ENCODE results near the gene CFAP251.

CFAP251 gene

GRCh38 chr12:121905746-121906145 is 12.6 kb upstream of the CFAP251 start:
- Histone ChIP-seq H3K9me3 (ENCODE audit: control insufficient read depth, low read length) (no peaks in the 10 kb centered on the region), H3K4me1 (ENCODE audit: control insufficient read depth, insufficient read depth, low read length) (no peaks in the 10 kb centered on the region), H3K27ac (ENCODE audit: insufficient read depth, low read depth, low read length, poor library complexity, severe bottlenecking) (no peak overlapping the region), H3K36me3 (ENCODE audit: control insufficient read depth, insufficient read depth, low read length) (peaks cover 25% of the 10 kb centered on the region), H3K27me3 (ENCODE audit: control insufficient read depth, insufficient read depth, low read length, poor library complexity, severe bottlenecking) (no peaks in the 10 kb centered on the region), H3K4me3 (ENCODE audit: insufficient read depth, low read depth, low read length) (no peak overlapping the region)
- 92 to 93% methylated on average over 4 of the region's 4 CpGs for WGBS, 2 experiments

- Histone ChIP-seq H3K27me3 (ENCODE audit: control insufficient read depth, insufficient read depth, low read length, poor library complexity, severe bottlenecking) (no peaks in the 10 kb centered on the region), H3K27ac (ENCODE audit: insufficient read depth, low read depth, low read length, poor library complexity, severe bottlenecking) (no peak overlapping the region), H3K4me3 (ENCODE audit: insufficient read depth, low read depth, low read length) (no peak overlapping the region), H3K36me3 (ENCODE audit: control insufficient read depth, insufficient read depth, low read length) (peaks cover 11% of the 10 kb centered on the region), H3K9me3 (ENCODE audit: control insufficient read depth, low read length) (no peaks in the 10 kb centered on the region), H3K4me1 (ENCODE audit: control insufficient read depth, insufficient read depth, low read length) (no peaks in the 10 kb centered on the region)
- 81 to 90% methylated on average over 2 of the region's 2 CpGs for WGBS, 2 experiments
Observed at GRCh38 chr12:121908702-121909101, 9.7 kb upstream of the CFAP251 start.

- H3K27me3 ChIP-seq (ENCODE audit: control insufficient read depth, insufficient read depth, low read length, poor library complexity, severe bottlenecking): no peaks in the 10 kb centered on the region
- peaks cover 2% of the 10 kb centered on the region for H3K36me3 ChIP-seq (ENCODE audit: control insufficient read depth, insufficient read depth, low read length)
- 92 to 96% methylated on average over 14 of the region's 14 CpGs for WGBS, 2 experiments
- peaks cover 8% of the 10 kb centered on the region for H3K4me1 ChIP-seq (ENCODE audit: control insufficient read depth, insufficient read depth, low read length)
- H3K9me3 ChIP-seq (ENCODE audit: control insufficient read depth, low read length): no peaks in the 10 kb centered on the region
- no peak overlapping the region for H3K27ac ChIP-seq (ENCODE audit: insufficient read depth, low read depth, low read length, poor library complexity, severe bottlenecking)
- no peak overlapping the region for H3K4me3 ChIP-seq (ENCODE audit: insufficient read depth, low read depth, low read length)
Observed at GRCh38 chr12:121911824-121912585, 6.4 kb upstream of the CFAP251 start.

GRCh38 chr12:121915841-121916321 is 2.5 kb upstream of the CFAP251 start:
- WGBS, 2 experiments: 71 to 73% methylated on average over 5 of the region's 5 CpGs
- Histone ChIP-seq H3K4me3 (ENCODE audit: insufficient read depth, low read depth, low read length) (no peak overlapping the region), H3K4me1 (ENCODE audit: control insufficient read depth, insufficient read depth, low read length) (peaks cover 11% of the 10 kb centered on the region), H3K27me3 (ENCODE audit: control insufficient read depth, insufficient read depth, low read length, poor library complexity, severe bottlenecking) (no peaks in the 10 kb centered on the region), H3K36me3 (ENCODE audit: control insufficient read depth, insufficient read depth, low read length) (no peaks in the 10 kb centered on the region), H3K9me3 (ENCODE audit: control insufficient read depth, low read length) (no peaks in the 10 kb centered on the region), H3K27ac (ENCODE audit: insufficient read depth, low read depth, low read length, poor library complexity, severe bottlenecking) (peak overlapping the region; percentile 50)

- H3K36me3 ChIP-seq (ENCODE audit: control insufficient read depth, insufficient read depth, low read length): no peaks in the 10 kb centered on the region
- no peak overlapping the region for H3K27ac ChIP-seq (ENCODE audit: insufficient read depth, low read depth, low read length, poor library complexity, severe bottlenecking)
- peaks cover 11% of the 10 kb centered on the region for H3K4me1 ChIP-seq (ENCODE audit: control insufficient read depth, insufficient read depth, low read length)
- no peaks in the 10 kb centered on the region for H3K9me3 ChIP-seq (ENCODE audit: control insufficient read depth, low read length)
- H3K27me3 ChIP-seq (ENCODE audit: control insufficient read depth, insufficient read depth, low read length, poor library complexity, severe bottlenecking): no peaks in the 10 kb centered on the region
- no peak overlapping the region for H3K4me3 ChIP-seq (ENCODE audit: insufficient read depth, low read depth, low read length)
- WGBS, 2 experiments: 80 to 83% methylated on average over 7 of the region's 7 CpGs
Observed at GRCh38 chr12:121916719-121917118, 1.7 kb upstream of the CFAP251 start.

- Histone ChIP-seq H3K27me3 (ENCODE audit: control insufficient read depth, insufficient read depth, low read length, poor library complexity, severe bottlenecking) (no peaks in the 10 kb centered on the region), H3K9me3 (ENCODE audit: control insufficient read depth, low read length) (no peaks in the 10 kb centered on the region), H3K4me1 (ENCODE audit: control insufficient read depth, insufficient read depth, low read length) (peaks cover 11% of the 10 kb centered on the region), H3K4me3 (ENCODE audit: insufficient read depth, low read depth, low read length) (peak overlapping the region; percentile 57), H3K36me3 (ENCODE audit: control insufficient read depth, insufficient read depth, low read length) (no peaks in the 10 kb centered on the region), H3K27ac (ENCODE audit: insufficient read depth, low read depth, low read length, poor library complexity, severe bottlenecking) (no peak overlapping the region)
- 21 to 25% methylated on average over 22 of the region's 22 CpGs for WGBS, 2 experiments
Observed at GRCh38 chr12:121918679-121919038, 267 bp downstream of the CFAP251 start.

GRCh38 chr12:121921066-121921465 is 2.7 kb downstream of the CFAP251 start:
- Histone ChIP-seq H3K27me3 (ENCODE audit: control insufficient read depth, insufficient read depth, low read length, poor library complexity, severe bottlenecking) (no peaks in the 10 kb centered on the region), H3K4me3 (ENCODE audit: insufficient read depth, low read depth, low read length) (no peak overlapping the region), H3K9me3 (ENCODE audit: control insufficient read depth, low read length) (no peaks in the 10 kb centered on the region), H3K36me3 (ENCODE audit: control insufficient read depth, insufficient read depth, low read length) (no peaks in the 10 kb centered on the region), H3K27ac (ENCODE audit: insufficient read depth, low read depth, low read length, poor library complexity, severe bottlenecking) (no peak overlapping the region), H3K4me1 (ENCODE audit: control insufficient read depth, insufficient read depth, low read length) (peaks cover 11% of the 10 kb centered on the region)
- WGBS, 2 experiments: 87 to 91% methylated on average over 2 of the region's 2 CpGs

- Histone ChIP-seq H3K4me3 (ENCODE audit: insufficient read depth, low read depth, low read length) (no peak overlapping the region), H3K27ac (ENCODE audit: insufficient read depth, low read depth, low read length, poor library complexity, severe bottlenecking) (no peak overlapping the region)
- 72 to 73% methylated on average over 7 of the region's 7 CpGs for WGBS, 2 experiments
Observed at GRCh38 chr12:121925358-121925695, 6.9 kb downstream of the CFAP251 start.

GRCh38 chr12:121926874-121927706 is 8.7 kb downstream of the CFAP251 start:
- no peaks in the 10 kb centered on the region for H3K36me3 ChIP-seq (ENCODE audit: control insufficient read depth, insufficient read depth, low read length)
- H3K9me3 ChIP-seq (ENCODE audit: control insufficient read depth, low read length): no peaks in the 10 kb centered on the region
- peaks cover 7% of the 10 kb centered on the region for H3K4me1 ChIP-seq (ENCODE audit: control insufficient read depth, insufficient read depth, low read length)
- no peak overlapping the region for H3K4me3 ChIP-seq (ENCODE audit: insufficient read depth, low read depth, low read length)
- 77 to 78% methylated on average over 6 of the region's 7 CpGs for WGBS, 2 experiments
- no peaks in the 10 kb centered on the region for H3K27me3 ChIP-seq (ENCODE audit: control insufficient read depth, insufficient read depth, low read length, poor library complexity, severe bottlenecking)
- H3K27ac ChIP-seq (ENCODE audit: insufficient read depth, low read depth, low read length, poor library complexity, severe bottlenecking): no peak overlapping the region

More at GRCh38 chr12:121925358-121925695, 6.9 kb downstream of the CFAP251 start:
- no peaks in the 10 kb centered on the region for H3K36me3 ChIP-seq (ENCODE audit: control insufficient read depth, insufficient read depth, low read length)
- H3K4me1 ChIP-seq (ENCODE audit: control insufficient read depth, insufficient read depth, low read length): peaks cover 7% of the 10 kb centered on the region
- H3K27me3 ChIP-seq (ENCODE audit: control insufficient read depth, insufficient read depth, low read length, poor library complexity, severe bottlenecking): no peaks in the 10 kb centered on the region
- no peaks in the 10 kb centered on the region for H3K9me3 ChIP-seq (ENCODE audit: control insufficient read depth, low read length)

GRCh38 chr12:121927813-121928212 is 9.4 kb downstream of the CFAP251 start:
- Histone ChIP-seq H3K27me3 (ENCODE audit: control insufficient read depth, insufficient read depth, low read length, poor library complexity, severe bottlenecking) (no peaks in the 10 kb centered on the region), H3K27ac (ENCODE audit: insufficient read depth, low read depth, low read length, poor library complexity, severe bottlenecking) (no peak overlapping the region), H3K4me1 (ENCODE audit: control insufficient read depth, insufficient read depth, low read length) (peaks cover 7% of the 10 kb centered on the region), H3K9me3 (ENCODE audit: control insufficient read depth, low read length) (no peaks in the 10 kb centered on the region), H3K4me3 (ENCODE audit: insufficient read depth, low read depth, low read length) (no peak overlapping the region), H3K36me3 (ENCODE audit: control insufficient read depth, insufficient read depth, low read length) (no peaks in the 10 kb centered on the region)
- 86 to 92% methylated on average over 5 of the region's 5 CpGs for WGBS, 2 experiments

All from ectodermal cell (in vitro differentiated cells).